Measurements from ENCODE around the gene MAX.
"Not testable (repeated sequence)": the region's sequence is repeated elsewhere in the genome, so short reads cannot be mapped to it uniquely, and the experiment has no call there.

- TF ChIP-seq CTCF, POLR2A, POLR2AphosphoS5 (IDR thresholded peaks at IDR 0.05): not testable (repeated sequence)
Observed at GRCh38 chr14:65086686-65087085, 15.6 kb downstream of the MAX start.

Data from stomach (tissue), 4 donors.